SK-N-SH (cell line): Measurements from ENCODE around the gene ZNHIT2. TPM values are rescaled to one million over a fixed set of nuclear protein-coding genes. Genes with fewer than 3 reads are reported as not detected.

ENCODE experiments used
- EP300 ChIP-seq, 2 experiments: IDR thresholded peaks; 2 replicates each; pipeline versions ENCODE4 v1.4.0 to v1.6.1; 2012; ENCODE audit warnings: borderline replicate concordance in 1 of 2, low read depth in 1 of 2, low read length in 1 of 2
- POLR2AphosphoS5 ChIP-seq: IDR thresholded peaks from 2 replicates; pipeline ENCODE4 v1.6.1; 2012; ENCODE audit warnings: low read depth, low read length
- RFX5 ChIP-seq: IDR thresholded peaks from 2 replicates; pipeline ENCODE4 v1.6.1; 2012; ENCODE audit warnings: mild to moderate bottlenecking, improper control_type of control experiment, low read length
- RXRA ChIP-seq: IDR thresholded peaks from 2 replicates; pipeline ENCODE4 v1.4.0; 2012; ENCODE audit warnings: low read depth, mild to moderate bottlenecking, borderline replicate concordance
- SIN3A ChIP-seq: IDR thresholded peaks from 2 replicates; pipeline ENCODE4 v1.6.1; 2012; ENCODE audit warnings: low read depth, mild to moderate bottlenecking, low read length, moderate library complexity, borderline replicate concordance
- TAF1 ChIP-seq: IDR thresholded peaks from 2 replicates; pipeline ENCODE4 v1.6.1; 2012; ENCODE audit warnings: low read depth, mild to moderate bottlenecking, low read length, moderate library complexity, borderline replicate concordance
- polyA plus RNA-seq, 3 experiments: library from polyadenylated mRNA; depleted of rRNA; stranded (reverse); fragments of >200 nt; gene quantifications; 2 replicates each; pipeline ENCODE4 v1.2.3, GENCODE V29; 2012
- small RNA-seq, 7 experiments: library from RNA; depleted of rRNA; stranded (forward); fragments of <200 nt; gene quantifications; one replicate each; pipeline ENCODE3, GENCODE V24; 2012
- TF ChIP-seq, protein P1 (sequence below): IDR thresholded peaks from 2 replicates; pipeline ENCODE4; 2012
- TF ChIP-seq, protein P2 (sequence below): IDR thresholded peaks from 2 replicates; pipeline ENCODE4 v1.6.1; 2012; ENCODE audit warnings: mild to moderate bottlenecking, low read depth, low read length, moderate library complexity
- TF ChIP-seq, protein P3 (sequence below): fragments of 150-350 bp; IDR thresholded peaks from 2 replicates; pipeline ENCODE4 v1.6.1; 2017; ENCODE audit warnings: antibody characterized with exemption, low read length, low read depth, borderline replicate concordance

The ZNHIT2 gene
- polyA plus RNA-seq, 1 of the 3 experiments (the other 2 are of a cell fraction): 5.6 TPM

DNA sequence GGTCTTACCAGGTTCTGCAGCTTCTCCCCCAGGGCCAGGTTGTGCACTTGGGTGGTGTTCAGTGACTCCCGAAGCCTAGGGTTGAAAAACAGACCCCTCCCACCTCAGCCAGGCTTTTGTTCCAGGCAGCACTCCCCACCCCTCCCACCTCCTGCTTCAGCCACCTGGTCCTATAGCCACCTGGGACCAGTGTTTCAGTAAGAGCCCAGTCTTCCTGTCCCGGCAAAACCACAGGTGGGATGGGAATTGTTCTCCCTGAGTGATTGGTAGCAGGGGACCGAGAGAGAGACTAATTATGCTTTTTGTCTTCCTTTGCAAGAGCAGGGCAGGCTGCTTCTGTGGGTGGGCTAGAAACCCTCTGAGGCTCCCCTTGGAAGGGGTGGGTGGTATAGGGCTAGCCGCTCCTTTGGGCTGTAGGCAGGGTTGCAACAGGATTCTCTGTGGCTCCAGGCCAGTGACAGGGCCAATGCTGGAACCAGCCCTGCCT, 50.7 kb downstream of the ZNHIT2 start (continued):
- TF ChIP-seq, protein P1, sequence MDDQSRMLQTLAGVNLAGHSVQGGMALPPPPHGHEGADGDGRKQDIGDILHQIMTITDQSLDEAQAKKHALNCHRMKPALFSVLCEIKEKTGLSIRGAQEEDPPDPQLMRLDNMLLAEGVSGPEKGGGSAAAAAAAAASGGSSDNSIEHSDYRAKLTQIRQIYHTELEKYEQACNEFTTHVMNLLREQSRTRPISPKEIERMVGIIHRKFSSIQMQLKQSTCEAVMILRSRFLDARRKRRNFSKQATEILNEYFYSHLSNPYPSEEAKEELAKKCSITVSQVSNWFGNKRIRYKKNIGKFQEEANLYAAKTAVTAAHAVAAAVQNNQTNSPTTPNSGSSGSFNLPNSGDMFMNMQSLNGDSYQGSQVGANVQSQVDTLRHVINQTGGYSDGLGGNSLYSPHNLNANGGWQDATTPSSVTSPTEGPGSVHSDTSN: no peak
- TF ChIP-seq, protein P2, sequence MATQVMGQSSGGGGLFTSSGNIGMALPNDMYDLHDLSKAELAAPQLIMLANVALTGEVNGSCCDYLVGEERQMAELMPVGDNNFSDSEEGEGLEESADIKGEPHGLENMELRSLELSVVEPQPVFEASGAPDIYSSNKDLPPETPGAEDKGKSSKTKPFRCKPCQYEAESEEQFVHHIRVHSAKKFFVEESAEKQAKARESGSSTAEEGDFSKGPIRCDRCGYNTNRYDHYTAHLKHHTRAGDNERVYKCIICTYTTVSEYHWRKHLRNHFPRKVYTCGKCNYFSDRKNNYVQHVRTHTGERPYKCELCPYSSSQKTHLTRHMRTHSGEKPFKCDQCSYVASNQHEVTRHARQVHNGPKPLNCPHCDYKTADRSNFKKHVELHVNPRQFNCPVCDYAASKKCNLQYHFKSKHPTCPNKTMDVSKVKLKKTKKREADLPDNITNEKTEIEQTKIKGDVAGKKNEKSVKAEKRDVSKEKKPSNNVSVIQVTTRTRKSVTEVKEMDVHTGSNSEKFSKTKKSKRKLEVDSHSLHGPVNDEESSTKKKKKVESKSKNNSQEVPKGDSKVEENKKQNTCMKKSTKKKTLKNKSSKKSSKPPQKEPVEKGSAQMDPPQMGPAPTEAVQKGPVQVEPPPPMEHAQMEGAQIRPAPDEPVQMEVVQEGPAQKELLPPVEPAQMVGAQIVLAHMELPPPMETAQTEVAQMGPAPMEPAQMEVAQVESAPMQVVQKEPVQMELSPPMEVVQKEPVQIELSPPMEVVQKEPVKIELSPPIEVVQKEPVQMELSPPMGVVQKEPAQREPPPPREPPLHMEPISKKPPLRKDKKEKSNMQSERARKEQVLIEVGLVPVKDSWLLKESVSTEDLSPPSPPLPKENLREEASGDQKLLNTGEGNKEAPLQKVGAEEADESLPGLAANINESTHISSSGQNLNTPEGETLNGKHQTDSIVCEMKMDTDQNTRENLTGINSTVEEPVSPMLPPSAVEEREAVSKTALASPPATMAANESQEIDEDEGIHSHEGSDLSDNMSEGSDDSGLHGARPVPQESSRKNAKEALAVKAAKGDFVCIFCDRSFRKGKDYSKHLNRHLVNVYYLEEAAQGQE: no peak
- TF ChIP-seq POLR2AphosphoS5 (no peak), EP300 (IDR thresholded peaks at IDR 0.05; ENCODE audit: borderline replicate concordance in 1 of 2, low read depth in 1 of 2, low read length in 1 of 2) (no peak), TAF1 (no peak), RXRA (no peak), RFX5 (no peak), SIN3A (no peak)
- TF ChIP-seq, protein P3, sequence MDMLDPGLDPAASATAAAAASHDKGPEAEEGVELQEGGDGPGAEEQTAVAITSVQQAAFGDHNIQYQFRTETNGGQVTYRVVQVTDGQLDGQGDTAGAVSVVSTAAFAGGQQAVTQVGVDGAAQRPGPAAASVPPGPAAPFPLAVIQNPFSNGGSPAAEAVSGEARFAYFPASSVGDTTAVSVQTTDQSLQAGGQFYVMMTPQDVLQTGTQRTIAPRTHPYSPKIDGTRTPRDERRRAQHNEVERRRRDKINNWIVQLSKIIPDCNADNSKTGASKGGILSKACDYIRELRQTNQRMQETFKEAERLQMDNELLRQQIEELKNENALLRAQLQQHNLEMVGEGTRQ: no peak
- TF ChIP-seq, all 33 proteins: peak for 0

Small RNA genes lying within 50 kb of the gene (small RNA-seq; reads per million reads assigned to genes)
- gene HIGD1AP10 (0 reads per million in 7 experiments), gene PDCL2P2 (0 reads per million in 7 experiments), gene RNU2-23P (0 to 37.4 (median 2.6) reads per million in 7 experiments)

Other genes starting within 250 kb of the ZNHIT2 start
- gene EHD1, start 239.1 kb downstream of the ZNHIT2 start, polyA plus RNA-seq (2012; rRNA removed): 57.6 and 93.3 TPM in 2 replicates
- 6.2 and 7.1 TPM in 2 replicates for gene ATG2A, start 200.5 kb downstream of the ZNHIT2 start, polyA plus RNA-seq (2012; rRNA removed)
- gene PPP2R5B, start 193.0 kb downstream of the ZNHIT2 start, polyA plus RNA-seq (2012; rRNA removed): 15.1 and 16.7 TPM in 2 replicates
- not detected in 2 replicates for gene GPHA2, start 181.8 kb downstream of the ZNHIT2 start, polyA plus RNA-seq (2012; rRNA removed)
- gene MAJIN, start 145.6 kb downstream of the ZNHIT2 start, polyA plus RNA-seq (2012; rRNA removed): not detected in 2 replicates
- 0.20 and 0.28 TPM in 2 replicates for gene BATF2, start 120.7 kb downstream of the ZNHIT2 start, polyA plus RNA-seq (2012; rRNA removed)
- gene ARL2, start 103.5 kb downstream of the ZNHIT2 start, polyA plus RNA-seq (2012; rRNA removed): 252 and 278 TPM in 2 replicates
- 9.0 and 17.2 TPM in 2 replicates for gene SNX15, start 90.3 kb downstream of the ZNHIT2 start, polyA plus RNA-seq (2012; rRNA removed)
- gene SAC3D1, start 76.5 kb downstream of the ZNHIT2 start, polyA plus RNA-seq (2012; rRNA removed): 13.1 and 22.5 TPM in 2 replicates
- not detected in 2 replicates for gene NAALADL1, start 59.1 kb downstream of the ZNHIT2 start, polyA plus RNA-seq (2012; rRNA removed)
- gene CDCA5, start 33.7 kb downstream of the ZNHIT2 start, polyA plus RNA-seq (2012; rRNA removed): 13.1 and 16.3 TPM in 2 replicates
- 55.7 and 75.9 TPM in 2 replicates for gene ZFPL1, start 33.5 kb downstream of the ZNHIT2 start, polyA plus RNA-seq (2012; rRNA removed)
- gene VPS51, start 21.5 kb downstream of the ZNHIT2 start, polyA plus RNA-seq (2012; rRNA removed): 59.1 and 59.9 TPM in 2 replicates
- gene TM7SF2, start 5.8 kb downstream of the ZNHIT2 start, polyA plus RNA-seq (2012; rRNA removed): 87.8 and 90.0 TPM in 2 replicates
- gene FAU, start 4.4 kb upstream of the ZNHIT2 start, polyA plus RNA-seq (2012; rRNA removed): 912 and 1,210 TPM in 2 replicates
- 56.7 and 89.7 TPM in 2 replicates for gene MRPL49, start 4.6 kb upstream of the ZNHIT2 start, polyA plus RNA-seq (2012; rRNA removed)
- gene SYVN1, start 16.8 kb upstream of the ZNHIT2 start, polyA plus RNA-seq (2012; rRNA removed): 14.9 and 31.9 TPM in 2 replicates
- not detected in 2 replicates for gene SPDYC, start 52.5 kb upstream of the ZNHIT2 start, polyA plus RNA-seq (2012; rRNA removed)
- 78.6 and 92.2 TPM in 2 replicates for gene CAPN1, start 64.2 kb upstream of the ZNHIT2 start, polyA plus RNA-seq (2012; rRNA removed)
- gene POLA2, start 144.3 kb upstream of the ZNHIT2 start, polyA plus RNA-seq (2012; rRNA removed): 18.4 and 19.4 TPM in 2 replicates
- gene CDC42EP2, start 197.2 kb upstream of the ZNHIT2 start, polyA plus RNA-seq (2012; rRNA removed): 5.1 and 8.1 TPM in 2 replicates
- 29.6 and 44.9 TPM in 2 replicates for gene DPF2, start 216.2 kb upstream of the ZNHIT2 start, polyA plus RNA-seq (2012; rRNA removed)
- 0.34 and 0.41 TPM in 2 replicates for gene TIGD3, start 237.1 kb upstream of the ZNHIT2 start, polyA plus RNA-seq (2012; rRNA removed)